Thyroid gland (tissue), 4 donors: Measurements from ENCODE around the gene GDF15. TPM values are rescaled to one million over a fixed set of nuclear protein-coding genes. Genes with fewer than 3 reads are reported as not detected.

ENCODE experiments used
- DNase-seq, 2 donors: peaks; one replicate each; pipeline ENCODE4 v3.0.0-alpha.2; 2019
- H3K27ac ChIP-seq, 3 donors: fragments of 200-600 bp; sonication (generic); 1 replicate in 2 of 3; 2 replicates in 1 of 3; pipeline ENCODE4 v1.5.1; 2016 to 2019; ENCODE audit warnings: mild to moderate bottlenecking in 1 of 3, moderate library complexity in 1 of 3
- H3K27me3 ChIP-seq: fragments of 200-600 bp; sonication (generic); one replicate; pipeline ENCODE4 v1.5.1; 2019
- H3K36me3 ChIP-seq, 2 donors: fragments of 200-600 bp; sonication (generic); one replicate each; pipeline ENCODE4 v1.5.1; 2016 to 2019
- H3K4me1 ChIP-seq, 2 donors: fragments of 200-600 bp; sonication (generic); one replicate each; pipeline ENCODE4 v1.5.1; 2017 to 2019
- H3K4me3 ChIP-seq, 3 donors: fragments of 200-600 bp; sonication (generic); replicated peaks in 1 of 3; 1 replicate in 2 of 3; 2 replicates in 1 of 3; pipeline ENCODE4 v1.5.1; 2016; ENCODE audit warnings: mild to moderate bottlenecking in 1 of 3
- H3K9me3 ChIP-seq: fragments of 200-600 bp; sonication (generic); one replicate; pipeline ENCODE4 v1.5.1; 2017
- CTCF ChIP-seq, 6 experiments: fragments of 200-600 bp in 3 of 6; fragments of 450-650 bp in 3 of 6; sonication (generic) in 3 of 6; IDR thresholded peaks; one replicate each; pipeline ENCODE4 v1.5.1; 2016 to 2019; ENCODE audit warnings: antibody characterized with exemption in 6 of 6, mild to moderate bottlenecking in 2 of 6, inconsistent platforms in 1 of 6, moderate library complexity in 1 of 6
- POLR2A ChIP-seq, 2 donors: fragments of 450-650 bp; IDR thresholded peaks; one replicate each; pipeline ENCODE4 v1.6.1; 2017; ENCODE audit warnings: antibody characterized with exemption in 2 of 2, mild to moderate bottlenecking in 2 of 2, moderate library complexity in 1 of 2
- WGBS, 2 donors: methylation state at CpG; one replicate each; pipeline ENCODE4 v1.1.5; 2017; 5-methylcytosine and 5-hydroxymethylcytosine counted together
- intact Hi-C: fragments of 100-400 bp; cut with DNase I; formaldehyde crosslinking; loops from one replicate; pipeline ENCODE4 v1.15.1; 2023
- total RNA-seq, 4 donors: library from RNA; depleted of rRNA; stranded (reverse); fragments of >200 nt; gene quantifications; one replicate each; pipeline ENCODE4 v1.2.3, GENCODE V29; 2016

Gene GDF15
- total RNA-seq, 4 donors from 2014 or later = 3.7 to 9.9 (median 5.1) TPM; not detected in 1

GRCh38 chr19:18427743-18428113, 41.8 kb downstream of the GDF15 start:
- Histone ChIP-seq H3K27me3 (no peaks in the 10 kb centered on the region), H3K4me3 (no peak overlapping the region), H3K9me3 (no peaks in the 10 kb centered on the region), H3K27ac (no peak overlapping the region), H3K4me1 (peaks cover 13 to 38% of the 10 kb centered on the region in 2 donors), H3K36me3 (no peaks in the 10 kb centered on the region)
- TF ChIP-seq POLR2A (IDR thresholded peaks at IDR 0.05) = no peak
- no peak for TF ChIP-seq CTCF (IDR thresholded peaks at IDR 0.05)
- intact Hi-C loops = no loop called here
- no peak for DNase-seq
- WGBS, 2 donors = 92 to 95% methylated on average over 3 to 12 of the region's 12 CpGs

GRCh38 chr19:18428173-18428786, 42.3 kb downstream of the GDF15 start:
- DNase-seq = no peak
- 74 to 92% methylated on average over 4 to 6 of the region's 17 CpGs for WGBS, 2 donors
- Histone ChIP-seq H3K27me3 (no peaks in the 10 kb centered on the region), H3K9me3 (no peaks in the 10 kb centered on the region), H3K27ac (no peak overlapping the region), H3K4me1 (peaks cover 13 to 41% of the 10 kb centered on the region in 2 donors), H3K4me3 (no peak overlapping the region), H3K36me3 (no peaks in the 10 kb centered on the region)
- TF ChIP-seq CTCF (IDR thresholded peaks at IDR 0.05) (no peak), POLR2A (IDR thresholded peaks at IDR 0.05) (no peak)
- intact Hi-C loops = no loop called here

GRCh38 chr19:18428787-18429674, 43.1 kb downstream of the GDF15 start:
- Histone ChIP-seq H3K9me3 (no peaks in the 10 kb centered on the region), H3K27me3 (no peaks in the 10 kb centered on the region), H3K27ac (peak overlapping the region; percentile 5 to 61 (median 32)), H3K4me3 (peak overlapping the region in 1 of 3 donors; percentile 20), H3K4me1 (peaks cover 15 to 38% of the 10 kb centered on the region in 2 donors), H3K36me3 (no peaks in the 10 kb centered on the region)
- 0 to 19% methylated on average over 7 to 10 of the region's 77 CpGs for WGBS, 2 donors
- TF ChIP-seq POLR2A (IDR thresholded peaks at IDR 0.05) (no peak), CTCF (IDR thresholded peaks at IDR 0.05) (no peak)
- DNase-seq = peak; percentile 64 to 71
- intact Hi-C loops = no loop called here

GRCh38 chr19:18429717-18430416, 43.9 kb downstream of the GDF15 start:
- intact Hi-C loops = no loop called here
- Histone ChIP-seq H3K4me3 (no peak overlapping the region), H3K4me1 (peaks cover 16 to 41% of the 10 kb centered on the region in 2 donors), H3K27me3 (no peaks in the 10 kb centered on the region), H3K27ac (peak overlapping the region in 1 of 3 donors; percentile 32), H3K36me3 (no peaks in the 10 kb centered on the region), H3K9me3 (no peaks in the 10 kb centered on the region)
- 72 to 79% methylated on average over 5 to 7 of the region's 13 CpGs for WGBS, 2 donors
- DNase-seq = no peak
- TF ChIP-seq POLR2A (IDR thresholded peaks at IDR 0.05) (no peak), CTCF (IDR thresholded peaks at IDR 0.05) (no peak)
